M059J (cell line): ENCODE results near the gene TTLL7. TPM values are rescaled to one million over a fixed set of nuclear protein-coding genes. Genes with fewer than 3 reads are reported as not detected.
"Not testable (repeated sequence)": the region's sequence is repeated elsewhere in the genome, so short reads cannot be mapped to it uniquely, and the experiment has no call there.

ENCODE experiments used
- DNase-seq: peaks from one replicate; pipeline ENCODE4 v3.0.0-alpha.2; 2012; ENCODE audit warnings: low read depth
- total RNA-seq: library from RNA; depleted of rRNA; stranded (reverse); fragments of >200 nt; shearing (Covaris generic); gene quantifications from 2 replicates; pipeline ENCODE4 v1.2.3, GENCODE V29; 2014

TTLL7 gene
- total RNA-seq, 1 experiment from 2014 or later = 13.4 TPM

DNA sequence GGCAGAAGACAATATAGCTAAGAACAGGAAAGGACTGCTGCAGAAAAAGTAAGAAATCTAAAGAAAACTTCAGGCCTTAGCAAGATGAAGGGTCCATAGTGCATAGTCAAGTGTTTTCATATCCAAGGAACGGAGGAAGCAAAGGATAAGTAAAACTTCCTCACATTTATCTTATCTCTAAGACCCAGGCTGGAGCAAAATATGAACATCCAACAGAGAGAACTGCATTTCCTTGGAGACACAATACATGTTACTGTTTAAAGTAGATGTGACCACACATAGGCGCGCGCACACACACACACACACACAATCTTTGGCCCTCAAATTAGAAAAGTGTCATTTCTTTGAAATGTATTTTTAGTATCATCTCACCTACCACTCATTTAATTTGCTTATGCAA is 66.7 kb downstream of the TTLL7 start:
- no peak for DNase-seq

DNA sequence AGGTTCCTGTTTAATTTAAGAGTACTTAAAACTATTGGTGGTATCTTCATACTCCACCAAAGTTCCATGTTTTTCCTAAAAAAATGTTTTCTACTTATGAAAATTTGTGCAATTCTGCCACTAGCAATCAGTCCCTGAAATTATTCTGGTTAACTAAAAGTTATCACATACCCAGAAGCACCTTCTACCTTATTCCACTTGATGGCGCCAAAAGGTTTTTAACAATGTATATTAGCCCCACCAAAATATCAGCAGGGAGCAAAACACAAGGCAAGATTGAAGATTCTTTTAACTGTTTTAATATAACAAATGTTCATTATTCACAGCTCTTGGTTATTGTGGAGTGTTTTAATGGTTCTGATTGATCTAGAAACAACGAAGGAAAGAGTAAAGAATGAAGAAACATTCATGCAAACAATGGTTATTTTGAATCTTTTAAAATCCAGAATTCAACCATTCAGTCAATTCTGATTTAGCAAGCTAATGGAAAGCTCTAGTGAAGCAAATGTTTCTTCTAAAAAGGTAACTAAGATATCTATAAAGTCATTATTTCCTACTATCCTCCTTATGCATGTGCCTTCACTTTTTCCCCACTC is 67.2 kb downstream of the TTLL7 start:
- peak; percentile 66 for DNase-seq

DNA sequence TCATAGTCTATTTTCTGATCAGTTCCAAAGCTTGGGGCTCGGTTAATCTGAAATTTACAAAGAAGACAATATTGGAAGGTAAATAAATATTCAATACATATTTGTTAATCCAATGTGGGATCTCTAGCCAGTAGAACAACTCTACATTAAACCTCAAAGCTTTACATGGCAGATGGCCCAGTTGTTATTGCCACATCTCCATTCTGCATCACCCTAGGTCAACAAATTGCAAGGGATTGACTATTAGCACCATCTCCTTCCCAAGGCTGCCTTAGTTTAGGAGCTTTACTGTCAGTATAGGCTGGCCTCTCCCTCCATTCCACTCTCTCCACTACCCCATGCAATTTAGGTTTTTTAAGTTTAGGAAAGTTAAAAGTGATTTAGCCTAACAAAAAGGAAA is 69.7 kb downstream of the TTLL7 start:
- DNase-seq = peak; percentile 9

DNA sequence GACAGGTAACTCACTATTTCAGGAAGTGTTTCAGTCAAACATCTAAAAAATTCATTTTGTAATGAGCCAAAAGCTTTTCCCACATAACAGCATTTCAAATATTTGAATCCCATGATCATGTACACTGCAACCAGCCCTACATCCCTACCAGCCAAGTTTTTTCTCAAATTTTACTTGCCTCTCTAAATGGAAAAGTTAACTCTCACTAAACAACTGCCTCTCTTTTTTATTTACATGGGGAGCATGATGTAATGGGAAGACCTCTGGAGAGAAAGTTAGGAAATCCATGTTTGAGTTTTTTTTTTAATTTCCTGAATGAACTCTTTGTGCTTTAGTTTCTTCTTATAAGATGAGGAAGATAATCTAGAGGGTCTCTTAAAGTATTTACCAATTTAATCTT is 70.5 kb downstream of the TTLL7 start:
- no peak for DNase-seq

DNA sequence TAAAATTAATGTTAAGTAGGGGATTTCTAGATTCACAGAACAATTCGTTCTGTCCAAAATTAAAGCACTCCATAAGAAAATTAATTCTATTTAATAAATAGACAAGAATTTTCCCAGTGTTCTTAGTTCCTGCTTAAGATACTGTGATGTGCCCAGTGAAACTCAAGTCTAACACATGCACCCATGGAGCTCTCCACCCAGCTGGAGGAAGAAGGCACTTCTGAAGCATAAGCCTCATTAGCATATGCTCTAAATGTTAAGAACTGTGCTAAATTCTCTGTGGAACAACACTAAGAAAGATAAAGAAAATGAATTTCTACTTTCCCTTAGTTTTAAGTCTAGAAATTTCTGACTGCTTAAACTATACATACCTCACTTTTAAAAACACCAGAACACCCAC is 71.2 kb downstream of the TTLL7 start:
- no peak for DNase-seq

DNA sequence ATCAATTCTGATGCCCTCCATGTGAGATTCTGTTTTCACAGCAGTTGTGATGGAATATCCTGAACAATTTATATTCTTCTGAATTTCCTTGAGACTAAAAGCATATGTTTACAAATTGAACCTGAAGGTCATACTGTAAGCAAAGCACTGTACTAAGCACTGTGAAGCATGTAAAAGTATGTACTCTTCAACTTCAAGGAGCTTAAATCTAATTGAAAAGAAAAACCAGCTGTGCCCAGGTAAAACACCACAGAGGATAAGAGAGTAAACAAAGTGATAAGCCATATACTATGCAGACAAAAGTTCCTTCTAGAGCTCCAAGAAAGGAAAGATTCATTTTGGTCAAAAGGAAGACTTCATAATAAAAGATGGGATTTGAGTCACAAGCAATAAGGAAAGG is 71.9 kb downstream of the TTLL7 start:
- DNase-seq = no peak

DNA sequence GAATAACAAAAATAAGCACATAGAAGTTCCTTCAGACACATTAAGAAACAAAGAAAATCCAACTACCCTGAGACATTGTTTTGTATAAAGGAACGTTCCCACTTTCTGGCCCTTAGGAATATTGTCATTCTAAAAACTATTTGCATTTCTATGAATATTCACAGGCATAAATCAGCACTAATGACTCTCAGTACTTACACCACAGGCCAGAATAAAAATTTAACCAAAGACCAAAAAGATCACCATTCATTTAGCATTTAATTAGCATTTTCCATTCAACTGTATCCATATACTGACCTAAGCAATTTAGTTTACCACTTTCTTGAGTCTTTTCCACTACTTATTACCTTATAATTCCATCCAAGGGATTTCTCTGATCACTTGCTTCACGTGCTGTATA is 75.4 kb downstream of the TTLL7 start:
- DNase-seq = no peak

DNA sequence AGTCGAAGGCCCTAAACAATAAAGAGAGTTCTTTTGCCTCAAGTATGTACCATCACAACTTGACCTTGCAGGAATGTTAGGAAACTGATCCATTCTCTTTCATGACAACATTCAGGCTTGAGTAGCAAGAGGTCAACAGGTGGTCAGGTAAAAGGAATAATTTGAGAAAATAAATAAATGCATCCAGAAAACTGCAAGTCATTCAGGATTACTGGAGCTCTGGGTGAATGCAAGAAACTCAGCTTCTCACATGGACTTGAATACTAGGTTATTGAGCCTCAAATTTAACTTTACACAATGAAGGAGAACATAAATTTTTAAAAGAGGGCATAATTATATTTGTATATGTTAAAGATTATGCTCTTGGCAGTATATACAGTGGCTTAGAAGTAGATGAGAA is 76.5 kb downstream of the TTLL7 start:
- DNase-seq = no peak

DNA sequence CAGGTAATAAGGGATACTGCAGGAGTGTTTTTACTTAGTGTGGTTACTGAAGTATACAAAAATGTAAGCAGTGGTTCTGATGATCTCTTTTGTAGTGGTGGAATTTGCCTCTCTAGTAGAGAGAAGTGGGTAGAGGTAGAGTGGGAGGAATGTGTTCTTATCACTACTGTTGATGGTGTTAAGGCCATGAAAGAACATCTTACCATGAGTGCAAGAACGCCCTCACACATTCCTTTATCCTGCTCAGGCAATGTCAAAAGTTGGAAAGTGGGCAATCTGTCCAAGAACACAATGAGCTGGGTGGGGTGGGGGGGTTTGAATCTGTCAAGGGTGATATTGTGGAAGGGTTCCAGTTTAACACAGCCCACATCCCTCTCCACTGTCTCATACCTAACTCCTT is 78.6 kb downstream of the TTLL7 start:
- DNase-seq = no peak

DNA sequence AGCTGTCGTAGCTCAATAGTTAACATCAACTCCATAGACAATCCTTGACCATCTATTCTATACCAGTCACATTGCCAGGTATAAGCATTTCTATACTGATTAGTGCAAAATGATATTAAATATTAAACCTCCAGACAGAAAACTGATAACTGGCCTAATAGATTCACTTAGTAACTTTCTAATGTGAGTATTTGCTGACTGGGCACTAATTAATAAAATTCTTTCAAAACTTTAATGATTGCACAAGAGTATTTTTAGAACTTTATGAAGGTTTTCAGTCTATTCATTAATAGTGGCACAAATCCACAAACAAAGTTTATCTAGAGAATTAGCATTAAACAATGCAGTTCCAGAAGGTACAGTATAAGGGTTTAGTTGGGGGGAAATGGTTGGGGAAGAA is 79.1 kb downstream of the TTLL7 start:
- DNase-seq = no peak

DNA sequence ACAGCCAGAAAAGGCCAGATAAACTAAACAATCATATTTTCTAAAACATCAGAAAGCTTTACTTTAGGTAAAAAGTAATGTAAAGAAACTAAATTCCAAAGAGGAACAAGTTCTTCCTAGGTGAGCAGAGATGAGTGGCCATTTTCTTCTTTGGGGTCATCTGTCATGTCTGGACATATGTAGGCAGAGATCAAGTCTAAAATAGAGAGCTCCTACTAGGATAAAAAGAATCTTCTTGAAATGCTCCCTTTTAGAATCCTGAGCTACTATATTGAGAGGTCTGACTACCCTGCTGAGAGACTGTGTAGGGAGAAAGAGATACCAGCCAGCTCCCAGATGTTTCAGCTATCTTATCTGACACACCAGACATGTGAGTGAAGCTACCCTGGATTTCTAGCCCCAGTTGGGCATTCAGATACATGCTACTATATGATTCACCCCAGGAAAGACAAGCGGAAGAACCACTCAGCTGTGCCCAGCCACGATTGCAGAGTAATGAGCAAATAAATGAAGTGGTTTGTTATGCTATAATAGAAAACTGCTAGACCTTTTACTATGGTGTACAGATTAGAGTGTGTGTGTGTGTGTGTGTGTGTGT is 80.1 kb downstream of the TTLL7 start:
- no peak for DNase-seq

DNA sequence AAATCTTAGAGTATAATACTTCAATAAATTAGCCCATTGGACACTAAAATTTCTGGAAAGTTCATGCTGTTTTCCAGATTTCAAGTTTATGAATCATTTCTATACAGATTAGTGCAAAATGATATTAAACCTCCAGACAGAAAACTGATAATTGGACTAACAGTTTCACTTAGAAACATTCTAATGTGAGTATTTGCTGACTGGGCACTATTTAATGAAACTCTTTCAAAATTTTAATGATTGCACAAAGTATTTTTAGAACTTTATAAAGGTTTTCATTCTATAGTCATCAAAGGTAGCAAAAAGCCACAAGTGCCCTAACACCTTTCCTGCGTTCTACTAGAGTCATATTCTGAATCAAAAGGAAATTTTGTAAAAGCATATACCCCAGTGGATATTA is 81.0 kb downstream of the TTLL7 start:
- no peak for DNase-seq

DNA sequence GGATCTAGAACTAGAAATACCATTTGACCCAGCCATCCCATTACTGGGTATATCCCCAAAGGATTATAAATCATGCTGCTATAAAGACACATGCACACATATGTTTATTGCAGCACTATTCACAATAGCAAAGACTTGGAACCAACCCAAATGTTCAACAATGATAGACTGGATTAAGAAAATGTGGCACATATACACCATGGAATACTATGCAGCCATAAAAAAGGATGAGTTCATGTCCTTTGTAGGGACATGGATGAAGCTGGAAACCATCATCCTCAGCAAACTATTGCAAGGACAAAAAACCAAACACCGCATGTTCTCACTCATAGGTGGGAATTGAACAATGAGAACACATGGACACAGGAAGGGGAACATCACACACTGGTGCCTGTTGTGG is 82.8 kb downstream of the TTLL7 start:
- not testable (repeated sequence) for DNase-seq

DNA sequence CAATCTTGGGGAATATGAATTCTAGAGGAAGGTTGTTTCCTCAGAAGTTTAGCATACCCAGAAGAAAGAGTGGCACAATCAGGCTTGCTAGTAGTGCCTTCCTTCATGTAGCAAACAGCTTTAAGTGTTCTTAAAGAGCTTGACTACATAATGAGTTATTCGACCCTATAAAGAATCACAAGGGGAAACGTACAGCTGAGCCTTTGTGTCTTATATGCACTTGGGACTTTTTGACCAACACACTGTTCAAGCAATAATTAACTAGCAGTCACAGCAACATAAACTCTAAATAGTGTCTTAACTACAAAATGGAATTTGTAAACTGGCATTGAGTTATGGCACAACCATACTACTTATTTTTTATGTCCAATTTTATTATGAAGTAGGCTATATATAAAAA is 86.1 kb downstream of the TTLL7 start:
- no peak for DNase-seq

DNA sequence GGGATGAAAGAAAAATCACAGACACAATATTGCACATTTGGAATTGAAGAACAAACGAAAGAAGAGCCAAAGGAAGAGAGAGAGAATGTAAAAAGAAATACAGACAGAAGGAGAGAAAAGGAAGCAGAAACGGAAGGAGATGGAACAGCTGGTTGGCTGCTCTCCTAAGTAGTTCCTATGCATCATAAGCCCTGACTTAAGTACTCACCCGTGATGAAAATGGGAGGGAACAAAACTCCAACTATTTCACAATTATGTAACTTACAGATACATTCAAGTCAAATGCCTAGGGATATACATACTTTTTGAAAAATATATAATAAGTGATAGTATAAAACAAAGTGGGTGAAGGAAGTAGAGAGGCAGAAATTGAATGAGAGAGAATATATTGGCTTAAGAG is 88.5 kb downstream of the TTLL7 start:
- DNase-seq = no peak

DNA sequence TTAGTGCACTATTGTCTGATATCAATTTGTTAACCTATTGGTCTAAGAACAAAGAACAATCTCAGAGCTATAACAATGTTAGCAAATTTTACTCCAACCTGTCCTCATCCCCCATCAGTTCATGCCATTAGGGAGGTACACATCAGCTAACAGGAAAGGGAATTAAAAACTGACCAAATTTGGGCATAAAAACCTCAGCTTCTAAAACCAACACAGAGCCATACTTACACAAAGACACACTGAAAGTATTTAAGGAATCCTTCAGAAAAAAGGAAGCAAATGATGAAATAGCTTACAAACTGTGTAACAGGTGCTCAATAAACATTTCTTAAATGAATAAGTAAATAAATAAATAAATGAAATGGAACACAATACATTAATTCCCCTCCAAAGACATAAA is 89.2 kb downstream of the TTLL7 start:
- DNase-seq = no peak

DNA sequence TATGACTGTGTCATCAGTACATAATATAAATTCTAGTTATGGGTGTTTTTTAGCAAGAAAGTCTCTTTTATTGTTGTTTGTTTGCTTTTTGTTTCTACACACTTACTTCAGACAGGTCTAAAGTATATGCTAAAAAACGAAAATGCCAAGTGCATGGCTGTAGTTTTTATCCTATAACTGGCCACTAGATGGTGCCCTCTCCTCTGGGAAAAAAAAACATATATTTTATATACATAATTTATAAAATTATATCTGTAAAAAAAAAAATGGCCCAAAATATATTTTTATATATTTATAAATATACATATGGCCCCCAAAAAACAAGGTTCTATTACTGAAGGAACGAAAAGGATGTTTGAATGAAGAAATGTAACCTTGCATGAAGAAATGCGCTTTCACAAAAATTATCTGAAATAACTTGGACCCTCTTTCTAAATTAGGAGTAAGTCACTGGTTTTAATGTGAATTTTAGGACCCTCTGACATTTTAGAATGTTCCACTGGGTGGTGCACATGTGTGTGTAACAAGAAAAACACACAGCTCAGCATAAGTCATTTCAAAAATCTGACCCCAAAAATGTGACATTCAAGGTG is 93.5 kb downstream of the TTLL7 start:
- DNase-seq = peak; percentile 11

DNA sequence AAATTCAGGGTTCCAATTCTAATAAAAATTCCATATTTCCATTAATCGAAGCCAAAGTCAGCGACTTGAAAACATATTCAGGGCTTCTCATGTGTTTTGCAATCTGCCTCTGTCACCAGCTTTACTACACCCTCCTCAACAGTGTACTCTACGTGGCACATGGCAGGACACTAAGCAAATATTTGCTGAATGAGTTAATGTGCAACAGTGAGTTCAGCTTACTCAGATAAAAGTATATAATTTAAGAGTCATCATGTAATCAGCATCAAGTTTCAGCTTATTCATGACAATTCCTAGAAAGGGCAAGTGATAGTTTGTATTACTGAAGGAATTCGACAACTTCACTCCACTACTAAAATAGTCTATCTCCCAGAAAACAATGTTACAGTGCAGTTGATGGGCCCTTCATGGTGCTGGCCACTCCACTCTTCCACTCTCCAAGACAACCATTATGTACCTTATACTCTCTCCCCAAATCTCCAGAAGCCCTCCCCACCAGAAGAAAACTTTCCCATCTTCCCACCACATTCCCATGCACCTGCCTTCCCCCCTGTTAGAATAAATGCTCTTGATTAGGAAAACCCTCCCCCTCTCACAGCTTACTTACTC is 97.3 kb downstream of the TTLL7 start:
- DNase-seq = peak; percentile 87

DNA sequence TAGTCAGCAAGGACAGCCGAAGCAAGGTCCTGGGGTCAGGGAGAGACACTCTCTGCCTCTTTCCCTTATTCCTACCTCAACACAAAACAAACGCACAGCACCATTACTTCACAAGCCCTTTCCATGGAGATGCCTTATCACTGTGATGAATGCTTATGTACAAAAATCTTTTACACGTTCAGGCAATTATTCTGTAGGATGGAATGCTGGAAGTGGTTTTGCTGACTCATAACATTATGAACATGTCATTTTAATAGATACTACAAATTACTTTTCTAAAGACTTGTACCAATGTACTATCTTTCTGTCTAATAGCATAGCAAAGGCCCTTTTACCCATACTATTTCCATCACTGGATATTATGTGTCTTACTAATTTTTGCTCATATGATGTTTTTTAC is 98.4 kb downstream of the TTLL7 start:
- DNase-seq = peak; percentile 70

DNA sequence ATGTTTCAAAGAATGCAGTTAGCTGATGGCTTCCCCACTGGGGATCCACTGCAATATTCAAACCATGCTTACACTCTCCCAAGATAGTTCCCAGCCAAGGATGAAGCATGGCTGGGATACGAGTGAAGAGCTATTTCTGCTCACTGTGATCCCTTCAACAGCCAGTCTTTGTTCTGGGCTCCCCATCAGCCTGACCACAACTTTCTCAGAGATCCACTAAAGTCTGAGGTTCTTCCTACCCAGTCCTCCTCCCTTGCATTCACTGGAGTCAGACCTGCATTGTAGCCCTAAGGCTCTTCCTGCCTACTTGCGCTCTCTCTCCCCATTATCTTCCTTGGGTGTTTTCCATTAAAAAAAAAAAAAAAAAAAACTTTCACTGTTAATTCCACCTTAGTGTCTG is 101.4 kb downstream of the TTLL7 start:
- DNase-seq = peak; percentile 23

DNA sequence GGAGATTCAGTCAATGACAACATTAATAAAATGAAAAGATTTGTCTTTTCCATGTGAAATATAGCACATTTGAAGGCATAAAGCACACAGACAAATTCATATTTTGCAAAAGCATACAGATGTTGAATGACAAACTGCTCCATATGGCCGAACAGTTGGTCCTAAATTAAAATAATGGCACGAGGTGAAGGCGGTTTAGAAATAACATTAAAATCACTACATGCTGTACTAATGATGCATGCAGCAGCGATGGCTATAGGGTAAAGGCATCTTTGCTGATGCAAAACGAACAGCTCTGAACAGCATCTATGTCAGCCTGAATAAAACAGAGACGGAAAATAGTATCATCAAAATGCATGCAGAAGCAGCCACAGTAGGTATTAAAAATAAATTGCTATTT is 102.6 kb downstream of the TTLL7 start:
- no peak for DNase-seq

DNA sequence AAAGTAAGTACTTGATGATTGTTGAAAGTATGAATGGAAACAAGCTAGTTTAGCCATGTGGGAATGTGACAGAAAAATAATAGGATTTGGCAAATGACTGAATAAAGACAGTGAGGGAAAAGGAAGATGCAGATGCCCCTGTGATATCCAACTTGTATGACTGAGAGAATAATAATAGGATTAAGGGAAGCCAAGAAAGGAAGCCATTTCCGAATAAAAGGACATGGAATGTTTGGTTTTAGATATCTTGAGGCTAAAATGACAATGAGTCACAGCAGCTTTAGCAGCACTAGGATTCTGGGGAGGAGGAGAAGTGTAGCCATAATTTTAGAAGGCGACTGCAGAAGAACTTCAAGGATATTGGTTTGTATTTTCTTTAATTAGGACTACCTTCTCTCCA is 109.2 kb downstream of the TTLL7 start:
- peak; percentile 73 for DNase-seq

DNA sequence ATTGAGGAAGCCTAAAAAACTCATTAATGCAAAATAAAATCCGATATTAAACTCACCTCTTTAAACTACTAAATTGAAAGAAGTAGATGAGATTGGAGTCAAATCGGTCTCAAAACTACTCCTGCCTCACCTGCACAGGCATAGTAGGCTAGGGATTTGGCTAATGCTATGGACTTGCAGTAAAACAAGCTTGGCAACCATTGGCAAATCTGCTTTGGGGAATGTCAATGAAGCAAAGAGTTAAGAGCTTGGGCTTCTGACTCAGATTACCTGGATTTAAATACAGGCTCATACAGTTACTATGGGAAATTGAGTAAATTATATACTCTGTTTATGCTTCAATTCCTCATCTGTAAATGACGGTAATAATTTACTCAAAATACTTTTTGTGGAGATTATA is 111.4 kb downstream of the TTLL7 start:
- DNase-seq = no peak
